A673 (cell line): ENCODE data around the gene ETNK1. TPM values are rescaled to one million over a fixed set of nuclear protein-coding genes. Genes with fewer than 3 reads are reported as not detected.

Experiments
- BruUV-seq: library from RNA; stranded (reverse); fragments of 400-500 nt; replicated peaks from 2 replicates; lab custom pipeline; 2021; lab: Mats Ljungman, UMichigan
- CTCF ChIA-PET: fragments of 300-600 bp; sonication (Branson Sonifier 250); formaldehyde crosslinking; loops from one replicate; lab custom pipeline; 2022; ENCODE audit warnings: antibody characterized with exemption; lab: Charles Lee
- POLR2A ChIA-PET: fragments of 300-600 bp; sonication (Branson Sonifier 250); formaldehyde crosslinking; loops from one replicate; lab custom pipeline; 2022; ENCODE audit warnings: antibody characterized with exemption; ENCODE audit not compliant: low non-redundant PET; lab: Charles Lee
- DNase-seq: peaks from one replicate; pipeline ENCODE4 v3.0.0-alpha.2; 2015; ENCODE audit warnings: low spot score
- H3K27ac ChIP-seq: fragments of 200-600 bp; sonication (generic); 2 replicates; pipeline ENCODE4 v1.5.1; 2016; ENCODE audit warnings: mixed run types, low read depth, mild to moderate bottlenecking, mixed read lengths, antibody characterized with exemption, low read length; ENCODE audit not compliant: poor library complexity, severe bottlenecking
- H3K27me3 ChIP-seq: fragments of 200-600 bp; sonication (generic); replicated peaks from 2 replicates; pipeline ENCODE4 v1.6.1; 2017; ENCODE audit warnings: mixed run types, low read depth, mild to moderate bottlenecking, mixed read lengths, antibody characterized with exemption, low read length; ENCODE audit not compliant: insufficient read depth, poor library complexity
- H3K36me3 ChIP-seq: fragments of 200-600 bp; sonication (generic); 2 replicates; pipeline ENCODE4 v1.6.1; 2016; ENCODE audit warnings: mixed run types, mild to moderate bottlenecking, mixed read lengths, antibody characterized with exemption, low read length; ENCODE audit not compliant: insufficient read depth, poor library complexity, severe bottlenecking
- H3K4me1 ChIP-seq: fragments of 200-600 bp; sonication (generic); 2 replicates; pipeline ENCODE4 v1.6.1; 2017; ENCODE audit warnings: mixed run types, mild to moderate bottlenecking, mixed read lengths, antibody characterized with exemption, low read length; ENCODE audit not compliant: insufficient read depth, poor library complexity, severe bottlenecking
- H3K4me3 ChIP-seq: fragments of 200-600 bp; sonication (generic); 2 replicates; pipeline ENCODE4 v1.5.1; 2016; ENCODE audit warnings: low read depth, mixed run types, mild to moderate bottlenecking, mixed read lengths, low read length; ENCODE audit not compliant: poor library complexity, severe bottlenecking
- H3K9me3 ChIP-seq: fragments of 200-600 bp; sonication (generic); 2 replicates; pipeline ENCODE4 v1.6.1; 2016; ENCODE audit warnings: mixed run types, low read depth, mild to moderate bottlenecking, mixed read lengths, antibody characterized with exemption, low read length; ENCODE audit not compliant: poor library complexity, severe bottlenecking
- CTCF ChIP-seq: fragments of 300-800, 200-600 bp; sonication (generic); conservative IDR thresholded peaks from 2 replicates; pipeline ENCODE4 v1.5.1; 2017; ENCODE audit warnings: low read depth, mild to moderate bottlenecking, antibody characterized with exemption, low read length, moderate library complexity, mixed read lengths
- EZH2 ChIP-seq: fragments of 200-600 bp; sonication (generic); IDR thresholded peaks from 2 replicates; pipeline ENCODE4 v1.6.1; 2017; ENCODE audit warnings: borderline replicate concordance, low read depth, mild to moderate bottlenecking, mixed read lengths, antibody characterized with exemption, low read length; ENCODE audit not compliant: poor library complexity, severe bottlenecking
- intact Hi-C: fragments of 100-400 bp; cut with micrococcal nuclease; formaldehyde crosslinking; loops from one replicate; pipeline ENCODE4 v1.10.0; 2022; ENCODE audit not compliant: unreplicated experiment
- total RNA-seq: library from RNA; stranded (reverse); gene quantifications from 2 replicates; pipeline ENCODE4 v1.2.3, GENCODE V29; 2021

The ETNK1 gene
- total RNA-seq, 1 experiment from 2014 or later = 90.4 TPM

GRCh38 chr12:22682663-22683062 lies 57.7 kb downstream of the ETNK1 start:
- TF ChIP-seq CTCF (no peak), EZH2 (no peak)
- no peak overlapping the region for H3K4me3 ChIP-seq
- H3K27ac ChIP-seq = no peak overlapping the region
- DNase-seq = no peak
- intact Hi-C loops = no loop called here
- POLR2A ChIA-PET = no interaction called here
- no peaks in the 10 kb centered on the region for H3K9me3 ChIP-seq
- peaks cover 6% of the 10 kb centered on the region for H3K4me1 ChIP-seq
- no TSS peak for BruUV-seq
- H3K27me3 ChIP-seq = no peaks in the 10 kb centered on the region
- peaks cover 35% of the 10 kb centered on the region for H3K36me3 ChIP-seq
- CTCF ChIA-PET = interaction anchor here (0.7 kb wide), 1 partner anchor 47 kb away, joined by 4 read pairs; no protein-coding TSS in a partner anchor

GRCh38 chr12:22683131-22683530 lies 58.2 kb downstream of the ETNK1 start:
- CTCF ChIA-PET = interaction anchor here (0.7 kb wide), 1 partner anchor 46 kb away, joined by 4 read pairs; no protein-coding TSS in a partner anchor
- TF ChIP-seq CTCF = no peak
- no peak for TF ChIP-seq EZH2
- BruUV-seq = no TSS peak
- H3K9me3 ChIP-seq = no peaks in the 10 kb centered on the region
- no peaks in the 10 kb centered on the region for H3K27me3 ChIP-seq
- H3K4me3 ChIP-seq = no peak overlapping the region
- H3K27ac ChIP-seq = no peak overlapping the region
- POLR2A ChIA-PET = no interaction called here
- no peak for DNase-seq
- peaks cover 6% of the 10 kb centered on the region for H3K4me1 ChIP-seq
- peaks cover 31% of the 10 kb centered on the region for H3K36me3 ChIP-seq
- intact Hi-C loops = no loop called here

GRCh38 chr12:22684140-22685118 lies 59.5 kb downstream of the ETNK1 start:
- Histone ChIP-seq H3K36me3 (peaks cover 24% of the 10 kb centered on the region), H3K27ac (no peak overlapping the region), H3K4me3 (no peak overlapping the region), H3K9me3 (no peaks in the 10 kb centered on the region), H3K4me1 (peaks cover 6% of the 10 kb centered on the region), H3K27me3 (no peaks in the 10 kb centered on the region)
- intact Hi-C loops = no loop called here
- POLR2A ChIA-PET = no interaction called here
- TF ChIP-seq CTCF = peak; percentile 79
- TF ChIP-seq EZH2 = no peak
- no TSS peak for BruUV-seq
- CTCF ChIA-PET = interaction anchor here (0.6 kb wide), 1 partner anchor 1026 kb away, joined by 3 read pairs; no protein-coding TSS in a partner anchor
- peak; percentile 68 for DNase-seq
